Fibroblast of pulmonary artery (primary cell): ENCODE measurements around the gene MACROH2A1.

Source experiments
- DNase-seq: peaks from one replicate; pipeline ENCODE4 v3.0.0-alpha.2; 2010; ENCODE audit warnings: low read depth
- H3K4me3 ChIP-seq: replicated peaks from 2 replicates; pipeline ENCODE4 v1.5.1; 2011; ENCODE audit warnings: low read depth, mild to moderate bottlenecking, control low read depth, low read length, moderate library complexity
- TF ChIP-seq, protein P1 (sequence below): IDR thresholded peaks from 2 replicates; pipeline ENCODE4 v1.5.1; 2011; ENCODE audit warnings: mild to moderate bottlenecking, control low read depth, low read length, inconsistent platforms; ENCODE audit errors: missing control alignments

Gene MACROH2A1

DNA sequence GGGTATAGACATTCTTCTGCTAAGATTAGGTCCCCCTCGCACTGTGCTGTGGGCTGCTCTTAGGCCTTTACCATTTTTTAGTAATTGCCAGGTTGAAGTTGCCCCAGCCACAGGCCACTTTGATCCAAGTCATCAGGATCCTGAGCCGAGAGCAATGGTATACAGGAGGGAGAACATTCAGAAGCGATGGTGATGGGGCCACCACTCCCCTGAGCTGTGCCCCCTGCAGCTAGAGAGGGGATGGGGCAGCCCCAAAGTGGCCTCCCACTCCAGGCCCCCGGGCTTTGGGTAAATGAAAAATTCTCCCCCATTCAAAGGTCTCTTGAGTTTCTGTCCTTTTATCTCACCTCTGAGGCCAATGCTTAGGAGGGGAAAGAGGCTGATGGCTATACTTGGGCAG is 59.4 kb downstream of the MACROH2A1 start:
- TF ChIP-seq, protein P1, sequence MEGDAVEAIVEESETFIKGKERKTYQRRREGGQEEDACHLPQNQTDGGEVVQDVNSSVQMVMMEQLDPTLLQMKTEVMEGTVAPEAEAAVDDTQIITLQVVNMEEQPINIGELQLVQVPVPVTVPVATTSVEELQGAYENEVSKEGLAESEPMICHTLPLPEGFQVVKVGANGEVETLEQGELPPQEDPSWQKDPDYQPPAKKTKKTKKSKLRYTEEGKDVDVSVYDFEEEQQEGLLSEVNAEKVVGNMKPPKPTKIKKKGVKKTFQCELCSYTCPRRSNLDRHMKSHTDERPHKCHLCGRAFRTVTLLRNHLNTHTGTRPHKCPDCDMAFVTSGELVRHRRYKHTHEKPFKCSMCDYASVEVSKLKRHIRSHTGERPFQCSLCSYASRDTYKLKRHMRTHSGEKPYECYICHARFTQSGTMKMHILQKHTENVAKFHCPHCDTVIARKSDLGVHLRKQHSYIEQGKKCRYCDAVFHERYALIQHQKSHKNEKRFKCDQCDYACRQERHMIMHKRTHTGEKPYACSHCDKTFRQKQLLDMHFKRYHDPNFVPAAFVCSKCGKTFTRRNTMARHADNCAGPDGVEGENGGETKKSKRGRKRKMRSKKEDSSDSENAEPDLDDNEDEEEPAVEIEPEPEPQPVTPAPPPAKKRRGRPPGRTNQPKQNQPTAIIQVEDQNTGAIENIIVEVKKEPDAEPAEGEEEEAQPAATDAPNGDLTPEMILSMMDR, result no peak
- H3K4me3 ChIP-seq, result no peak overlapping the region
- DNase-seq, result no peak

DNA sequence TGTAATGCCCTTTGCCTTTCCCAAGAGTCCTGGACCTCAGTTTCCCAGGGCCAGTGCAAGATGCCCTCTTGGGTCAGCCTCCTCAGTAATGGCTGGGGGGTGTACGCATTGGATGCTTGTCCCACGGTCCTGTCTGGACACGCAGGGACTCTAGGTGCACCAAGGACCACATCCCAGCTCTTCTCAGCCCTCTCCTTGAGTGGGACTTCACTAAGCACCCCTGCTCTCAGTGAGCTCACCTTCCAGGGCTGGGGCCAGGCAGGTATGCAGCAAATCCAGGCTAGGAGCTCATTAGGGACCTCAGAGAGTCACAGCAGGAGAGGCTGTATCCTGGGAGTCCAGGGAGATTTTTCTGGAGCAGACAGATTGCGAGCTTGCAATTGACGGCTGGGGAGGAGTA is 59.8 kb downstream of the MACROH2A1 start:
- TF ChIP-seq, protein P1, result no peak
- DNase-seq, result no peak
- H3K4me3 ChIP-seq, result no peak overlapping the region

DNA sequence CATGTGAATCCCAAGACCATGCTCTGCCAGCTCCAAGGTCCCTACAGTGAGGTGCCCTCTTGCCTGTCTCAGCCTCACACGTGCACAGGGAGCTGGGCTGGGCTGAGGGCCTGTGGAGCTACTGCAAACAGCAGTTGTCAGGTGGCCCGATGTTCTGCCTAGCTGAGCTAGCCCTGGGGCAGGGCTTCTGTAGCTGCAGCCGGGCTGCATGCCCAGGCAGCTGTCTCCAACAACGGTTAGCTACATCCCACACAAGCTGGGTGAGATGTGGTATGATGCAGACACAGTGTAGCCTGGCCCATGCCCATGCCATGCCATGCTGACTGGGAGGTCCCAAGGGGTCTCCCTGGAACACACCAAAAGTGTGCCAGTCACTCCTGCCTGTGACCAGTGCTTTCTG is 62.0 kb downstream of the MACROH2A1 start:
- H3K4me3 ChIP-seq, result no peak overlapping the region
- no peak for DNase-seq
- TF ChIP-seq, protein P1, result no peak

DNA sequence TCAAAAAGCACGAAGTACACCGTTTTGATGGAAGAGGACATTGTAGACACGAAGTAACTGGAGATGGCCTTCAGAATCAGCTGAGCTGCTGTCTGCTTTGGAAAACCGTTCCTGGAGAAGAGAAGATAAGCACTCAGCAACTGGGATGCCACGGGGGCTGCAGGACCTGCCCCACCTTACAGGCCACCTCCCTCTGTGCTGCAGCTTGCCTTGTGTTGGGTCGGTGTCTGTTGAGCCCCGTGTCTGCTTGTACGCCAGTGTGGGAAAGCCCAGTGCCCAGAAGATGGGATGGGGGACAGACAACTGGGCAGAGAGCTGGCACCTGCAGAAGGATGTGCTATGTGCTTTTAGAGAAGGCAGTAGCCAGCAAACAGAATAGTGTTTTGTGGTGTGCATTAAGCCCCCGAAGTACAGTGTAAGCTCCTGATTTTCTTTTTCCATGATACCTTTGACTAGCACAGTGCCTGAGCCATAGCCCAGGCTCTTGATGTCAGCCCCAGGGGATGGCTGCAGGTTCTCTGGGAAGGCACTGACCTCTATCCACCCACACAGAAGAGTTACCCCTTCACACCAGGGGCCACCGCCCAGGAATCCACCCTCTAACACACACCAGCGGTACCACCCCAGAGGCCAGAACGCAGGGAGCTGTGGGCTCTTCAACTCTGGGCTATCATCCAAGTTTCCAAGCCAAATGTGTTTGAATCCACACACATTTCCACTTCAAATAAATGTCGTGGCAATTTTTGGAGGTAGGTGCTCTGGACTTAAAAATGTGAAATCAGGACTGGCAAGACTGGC is 63.8 kb downstream of the MACROH2A1 start:
- DNase-seq, result peak; percentile 8
- H3K4me3 ChIP-seq, result no peak overlapping the region
- TF ChIP-seq, protein P1, result no peak

DNA sequence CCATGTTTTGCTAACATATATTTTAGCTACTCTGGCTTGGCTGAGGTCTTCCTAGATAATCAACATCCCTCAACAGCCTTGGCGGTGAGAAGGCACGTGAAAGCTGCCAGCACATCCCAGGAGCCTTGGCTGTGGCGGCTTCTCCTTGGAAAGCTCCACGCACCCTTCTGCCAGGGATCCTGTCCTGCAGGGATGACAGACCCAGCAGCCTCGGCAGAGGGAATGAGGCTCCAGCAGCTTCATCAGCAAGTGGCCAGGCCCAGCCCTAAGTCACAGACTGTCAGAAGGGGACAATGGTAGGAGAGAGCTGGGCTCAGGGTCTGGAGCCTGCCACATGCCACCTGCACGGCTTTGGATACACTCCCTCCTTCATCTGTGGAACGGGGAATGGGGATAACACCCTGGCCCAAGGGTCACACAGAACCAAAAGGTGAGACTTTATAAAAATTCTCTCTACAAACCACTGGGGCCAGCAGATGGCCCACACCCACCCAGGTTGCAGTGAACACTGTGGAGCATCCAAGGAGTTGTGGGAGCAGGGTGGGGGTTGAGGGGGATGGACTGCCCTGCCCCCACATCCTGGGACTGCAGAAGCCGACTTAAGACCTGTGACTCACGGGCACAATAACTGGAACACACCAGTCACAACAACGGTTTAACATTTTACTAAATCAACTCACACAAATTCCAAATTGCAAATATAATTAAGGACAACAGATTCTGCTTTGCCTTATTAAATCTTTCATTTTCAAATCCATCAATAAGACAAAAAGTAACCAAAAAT is 65.1 kb downstream of the MACROH2A1 start:
- DNase-seq, result no peak
- TF ChIP-seq, protein P1, result no peak
- no peak overlapping the region for H3K4me3 ChIP-seq

DNA sequence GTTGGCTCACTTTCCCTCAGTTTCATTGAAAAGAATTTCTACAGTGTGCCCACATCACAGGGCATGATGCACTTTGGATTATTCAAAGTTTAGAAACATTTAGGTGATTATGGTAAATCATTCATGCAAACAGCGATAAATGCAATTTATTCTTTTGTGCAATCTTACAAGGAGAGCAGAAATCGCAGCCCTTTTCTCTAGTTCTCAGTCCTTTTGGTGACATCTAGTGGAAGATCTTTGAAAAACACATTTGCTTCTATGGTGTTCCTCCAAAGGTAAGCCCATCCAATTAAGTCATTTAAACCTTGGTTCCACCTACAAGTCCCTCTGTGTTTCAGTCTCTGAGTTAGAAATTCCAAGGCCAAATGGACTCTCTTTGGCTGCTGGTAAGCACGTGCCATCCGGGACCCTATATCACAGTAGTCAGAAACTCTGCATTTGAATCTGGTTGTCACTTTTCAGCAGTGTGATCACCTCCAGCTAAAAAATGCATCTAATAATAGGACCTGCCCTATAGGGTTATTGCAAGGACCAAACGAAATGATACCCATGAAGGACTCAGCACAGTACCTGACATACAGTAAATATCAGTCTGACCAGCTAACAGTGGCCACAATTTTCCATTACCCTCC is 66.4 kb downstream of the MACROH2A1 start:
- peak; percentile 81 for DNase-seq
- H3K4me3 ChIP-seq, result no peak overlapping the region
- TF ChIP-seq, protein P1, result peak; percentile 62
